GM12892 (cell line): ENCODE results near the gene INCENP.

Experiments used
- POLR2A ChIP-seq: IDR thresholded peaks from 2 replicates; pipeline ENCODE4 v1.6.1; 2011; ENCODE audit warnings: low read depth, low read length, control low read depth
- TAF1 ChIP-seq: IDR thresholded peaks from 2 replicates; pipeline ENCODE4 v1.6.1; 2011; ENCODE audit warnings: low read depth, mild to moderate bottlenecking, control low read depth, low read length, borderline replicate concordance

DNA sequence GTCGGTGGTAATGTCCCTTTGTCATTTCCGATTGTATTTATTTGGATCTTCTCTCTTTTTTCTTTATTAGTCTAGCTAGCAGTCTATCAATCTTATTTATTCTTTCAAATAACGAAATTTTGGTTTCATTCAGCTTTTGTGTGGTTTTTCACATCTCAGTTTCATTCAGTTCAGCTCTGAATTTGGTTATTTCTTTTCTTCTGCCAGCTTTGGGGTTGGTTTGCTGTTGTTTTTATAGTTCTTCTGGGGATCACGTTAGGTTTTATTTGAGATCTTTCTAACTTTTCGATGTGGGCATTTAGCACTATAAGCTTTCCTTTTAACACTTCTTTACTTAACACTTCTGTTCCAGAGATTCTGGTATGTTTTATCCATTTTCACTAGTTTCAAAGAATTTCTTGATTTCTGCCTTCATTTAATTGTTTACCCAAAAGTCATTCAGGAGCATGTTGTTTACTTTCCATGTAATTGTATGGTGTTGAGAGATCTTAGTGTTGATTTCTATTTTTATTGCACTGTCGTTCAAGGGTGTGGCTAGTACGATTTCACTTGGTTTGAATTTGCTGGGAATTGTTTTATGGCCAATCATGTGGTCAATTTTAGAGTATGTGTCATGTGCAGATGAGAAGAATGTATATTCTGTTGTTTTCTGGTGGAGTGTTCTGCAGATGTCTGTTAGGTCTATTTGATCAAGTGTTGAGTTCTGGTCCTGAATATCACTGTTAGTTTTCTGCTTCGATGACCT lies 58.5 kb downstream of the INCENP start:
- TF ChIP-seq TAF1 (no peak), POLR2A (no peak)
